SKM-1 (cell line): Measurements from ENCODE around the gene OR2T3.
"Not testable (repeated sequence)": the region's sequence is repeated elsewhere in the genome, so short reads cannot be mapped to it uniquely, and the experiment has no call there.

Source experiments
- DNase-seq: peaks from one replicate; lab custom pipeline; 2025; ENCODE audit not compliant: unreplicated experiment; lab: John Stamatoyannopoulos, UW

OR2T3 gene

GRCh38 chr1:248471154-248471553, 2.0 kb upstream of the OR2T3 start:
- no peak for DNase-seq

- not testable (repeated sequence) for DNase-seq
Observed at GRCh38 chr1:248472111-248472510, 1.0 kb upstream of the OR2T3 start.

- DNase-seq: not testable (repeated sequence)
Observed at GRCh38 chr1:248475660-248476059, 2.5 kb downstream of the OR2T3 start.

- DNase-seq: not testable (repeated sequence)
Observed at GRCh38 chr1:248481686-248482579, 8.8 kb downstream of the OR2T3 start.

- not testable (repeated sequence) for DNase-seq
Observed at GRCh38 chr1:248488289-248488688, 15.1 kb downstream of the OR2T3 start, which contains the start of gene OR2T5. TSS of gene OR2T5 (plus strand) at chr1:248488589. CDS start at chr1:248488589, 0 bp downstream.

- DNase-seq: not testable (repeated sequence)
Observed at GRCh38 chr1:248496661-248497060, 23.5 kb downstream of the OR2T3 start.

- DNase-seq: not testable (repeated sequence)
Observed at GRCh38 chr1:248500305-248501035, 27.3 kb downstream of the OR2T3 start.

- not testable (repeated sequence) for DNase-seq
Observed at GRCh38 chr1:248507773-248508172, 34.6 kb downstream of the OR2T3 start, which contains the start of gene OR2G6. TSS of gene OR2G6 (plus strand) at chr1:248508073. CDS start at chr1:248521647, 13,574 bp downstream.

GRCh38 chr1:248510217-248510616, 37.1 kb downstream of the OR2T3 start:
- DNase-seq: not testable (repeated sequence)

- DNase-seq: no peak
Observed at GRCh38 chr1:248521856-248522255, 48.7 kb downstream of the OR2T3 start.
